DOHH2 (cell line): ENCODE measurements around the gene TCF12.
A peak's percentile ranks its signal among the peaks of the same experiment; 100 is the strongest.

Source experiments
- H3F3A ChIP-seq: fragments of 200-600 bp; sonication (generic), shearing (Covaris generic); 2 replicates; pipeline ENCODE4 v1.6.0; 2016; ENCODE audit warnings: antibody characterized with exemption, mild to moderate bottlenecking; ENCODE audit not compliant: control insufficient read depth, insufficient read depth
- H3K27ac ChIP-seq: fragments of 200-600 bp; sonication (generic); 2 replicates; pipeline ENCODE4 v1.5.1; 2014; ENCODE audit warnings: low read depth, mild to moderate bottlenecking, low read length, moderate library complexity
- H3K27me3 ChIP-seq: fragments of 200-600 bp; sonication (generic); 2 replicates; pipeline ENCODE4 v1.6.1; 2014; ENCODE audit warnings: mild to moderate bottlenecking, low read length, mixed read lengths; ENCODE audit not compliant: control insufficient read depth
- H3K36me3 ChIP-seq: fragments of 200-600 bp; sonication (generic); 2 replicates; pipeline ENCODE4 v1.6.1; 2014; ENCODE audit warnings: mild to moderate bottlenecking, low read length, moderate library complexity, mixed read lengths; ENCODE audit not compliant: control insufficient read depth
- H3K4me1 ChIP-seq: fragments of 200-600 bp; sonication (generic); 2 replicates; pipeline ENCODE4 v1.6.1; 2014; ENCODE audit warnings: mild to moderate bottlenecking, low read length, mixed read lengths; ENCODE audit not compliant: control insufficient read depth
- H3K4me2 ChIP-seq: fragments of 200-600 bp; sonication (generic); 2 replicates; pipeline ENCODE4 v1.6.0; 2014; ENCODE audit warnings: mild to moderate bottlenecking, low read length, moderate library complexity
- H3K4me3 ChIP-seq: fragments of 200-600 bp; sonication (generic); 2 replicates; pipeline ENCODE4 v1.5.1; 2014; ENCODE audit warnings: mild to moderate bottlenecking, low read length, mixed read lengths
- H3K79me2 ChIP-seq: fragments of 200-600 bp; sonication (generic); 2 replicates; pipeline ENCODE4 v1.6.1; 2014; ENCODE audit warnings: mild to moderate bottlenecking, low read length, mixed read lengths; ENCODE audit not compliant: control insufficient read depth
- H3K9me2 ChIP-seq: fragments of 200-600 bp; sonication (generic); replicated peaks from 2 replicates; pipeline ENCODE4 v1.6.1; 2014; ENCODE audit warnings: mild to moderate bottlenecking, low read length, mixed read lengths; ENCODE audit not compliant: control insufficient read depth
- H3K9me3 ChIP-seq: fragments of 200-600 bp; sonication (generic); 2 replicates; pipeline ENCODE4 v1.6.1; 2014; ENCODE audit warnings: antibody characterized with exemption, low read length, mixed read lengths; ENCODE audit not compliant: control insufficient read depth, insufficient read depth
- H4K20me1 ChIP-seq: fragments of 200-600 bp; sonication (generic); 2 replicates; pipeline ENCODE4 v1.6.0; 2014; ENCODE audit warnings: low read depth, mild to moderate bottlenecking, antibody characterized with exemption, low read length, moderate library complexity; ENCODE audit not compliant: control insufficient read depth, insufficient read depth
- CTCF ChIP-seq: fragments of 200-600 bp; sonication (generic); IDR thresholded peaks from one replicate; pipeline ENCODE4 v1.5.1; 2014; ENCODE audit warnings: antibody characterized with exemption, mild to moderate bottlenecking, low read depth, low read length; ENCODE audit not compliant: poor library complexity, severe bottlenecking
- EZH2phosphoT487 ChIP-seq: fragments of 200-600 bp; sonication (generic); IDR thresholded peaks from 2 replicates; pipeline ENCODE4 v1.6.1; 2017; ENCODE audit warnings: borderline replicate concordance, mild to moderate bottlenecking, antibody characterized with exemption, low read length, moderate library complexity, mixed read lengths

The TCF12 gene

GRCh38 chr15:57286446-57287122, 368.1 kb downstream of the TCF12 start:
- Histone ChIP-seq H3K79me2 (no peaks in the 10 kb centered on the region), H4K20me1 (no peaks in the 10 kb centered on the region), H3K27me3 (no peaks in the 10 kb centered on the region), H3K9me2 (no peaks in the 10 kb centered on the region), H3K4me2 (peak overlapping the region; percentile 38), H3F3A (peaks cover 4% of the 10 kb centered on the region; the same call in 1 of the 2 replicates), H3K27ac (no peak overlapping the region), H3K4me3 (no peak overlapping the region), H3K36me3 (peaks cover 60% of the 10 kb centered on the region), H3K9me3 (no peaks in the 10 kb centered on the region), H3K4me1 (peaks cover 62% of the 10 kb centered on the region)
- TF ChIP-seq EZH2phosphoT487 (no peak), CTCF (no peak)

- Histone ChIP-seq H4K20me1 (no peaks in the 10 kb centered on the region), H3K36me3 (peaks cover 57% of the 10 kb centered on the region), H3K79me2 (no peaks in the 10 kb centered on the region), H3K9me3 (no peaks in the 10 kb centered on the region), H3K27me3 (no peaks in the 10 kb centered on the region), H3K4me1 (peaks cover 56% of the 10 kb centered on the region), H3K4me2 (peak overlapping the region; percentile 38), H3F3A (peaks cover 4% of the 10 kb centered on the region; the same call in 1 of the 2 replicates), H3K27ac (no peak overlapping the region), H3K9me2 (no peaks in the 10 kb centered on the region), H3K4me3 (0 out of 2 replicates have a peak overlapping the region, but pooled peaks have one; percentile 9)
- TF ChIP-seq CTCF (no peak), EZH2phosphoT487 (no peak)
Observed at GRCh38 chr15:57287123-57287521, 368.7 kb downstream of the TCF12 start.

GRCh38 chr15:57288926-57289580, 370.6 kb downstream of the TCF12 start:
- Histone ChIP-seq H3F3A (no peaks in the 10 kb centered on the region; the same call in 1 of the 2 replicates), H3K27ac (no peak overlapping the region), H3K9me2 (no peaks in the 10 kb centered on the region), H3K4me1 (peaks cover 37% of the 10 kb centered on the region), H3K79me2 (no peaks in the 10 kb centered on the region), H3K4me2 (no peak overlapping the region), H3K4me3 (no peak overlapping the region), H3K27me3 (no peaks in the 10 kb centered on the region), H4K20me1 (no peaks in the 10 kb centered on the region), H3K9me3 (no peaks in the 10 kb centered on the region), H3K36me3 (peaks cover 39% of the 10 kb centered on the region)
- TF ChIP-seq EZH2phosphoT487 = no peak

GRCh38 chr15:57290187-57290586, 371.7 kb downstream of the TCF12 start:
- Histone ChIP-seq H3K4me1 (peaks cover 26% of the 10 kb centered on the region), H3K9me3 (no peaks in the 10 kb centered on the region), H3K79me2 (no peaks in the 10 kb centered on the region), H3F3A (no peaks in the 10 kb centered on the region), H3K27me3 (no peaks in the 10 kb centered on the region), H4K20me1 (no peaks in the 10 kb centered on the region), H3K4me3 (no peak overlapping the region), H3K4me2 (no peak overlapping the region), H3K27ac (no peak overlapping the region), H3K9me2 (no peaks in the 10 kb centered on the region), H3K36me3 (peaks cover 37% of the 10 kb centered on the region)
- TF ChIP-seq CTCF (no peak), EZH2phosphoT487 (no peak)
